Measurements from ENCODE around the gene TPI1. TPM values are rescaled to one million over a fixed set of nuclear protein-coding genes. Genes with fewer than 3 reads are reported as not detected.

Gene TPI1
- total and polyA plus RNA-seq, 4 donors = 190 to 547 (median 396) TPM

GRCh38 chr12:6851921-6852650 is 15.2 kb upstream of the TPI1 start, which contains the start of gene USP5:
TSS of gene USP5 (plus strand) at chr12:6852150. CDS start at chr12:6852180, 30 bp downstream.
- no peaks in the 10 kb centered on the region for H3K27me3 ChIP-seq (ENCODE audit: control insufficient read depth in 4 of 4, insufficient read depth in 4 of 4, low read length in 3 of 4)
- no peak for TF ChIP-seq HNF4G (IDR thresholded peaks at IDR 0.05)
- peak; percentile 24 for TF ChIP-seq TAF1 (conservative IDR thresholded peaks at IDR 0.05)
- TF ChIP-seq GABPA (IDR thresholded peaks at IDR 0.05 in 1 of 2, conservative IDR thresholded peaks at IDR 0.05 in 1 of 2) = peak; percentile 77 to 93
- TF ChIP-seq MAX (IDR thresholded peaks at IDR 0.05) = peak; percentile 68
- TF ChIP-seq FOXA1 (IDR thresholded peaks at IDR 0.05) = peak; percentile 55
- no peak for TF ChIP-seq ATF3 (IDR thresholded peaks at IDR 0.05)
- no peak for TF ChIP-seq JUND (IDR thresholded peaks at IDR 0.05)
- no peak for TF ChIP-seq EGR1 (IDR thresholded peaks at IDR 0.05; ENCODE audit: low read depth in 2 of 2)
- no peak for TF ChIP-seq FOXA2 (IDR thresholded peaks at IDR 0.05)
- TF ChIP-seq RXRA (IDR thresholded peaks at IDR 0.05) = peak in 1 of 2 donors; percentile 62
- TF ChIP-seq HNF4A (conservative IDR thresholded peaks at IDR 0.05) = peak; percentile 18 to 55
- TF ChIP-seq ZBTB33 (IDR thresholded peaks at IDR 0.05) = peak; percentile 81
- TF ChIP-seq REST (IDR thresholded peaks at IDR 0.05) = peak; percentile 79
- TF ChIP-seq SP1 (IDR thresholded peaks at IDR 0.05) = peak; percentile 65
- TF ChIP-seq YY1 (IDR thresholded peaks at IDR 0.05) = peak; percentile 98
- TF ChIP-seq RAD21 (IDR thresholded peaks at IDR 0.05) = no peak
- TF ChIP-seq CTCF (IDR thresholded peaks at IDR 0.05; ENCODE audit: low read depth, low read length, missing input control) = no peak
- peak; percentile 43 for TF ChIP-seq NR2F2 (IDR thresholded peaks at IDR 0.05)
- peaks cover 1 to 16% (median 10%) of the 10 kb centered on the region in 4 donors for H3K36me3 ChIP-seq (ENCODE audit: control insufficient read depth in 4 of 4, insufficient read depth in 3 of 4, low read depth in 1 of 4, low read length in 3 of 4)
- peak within 1 kb of the TSS; percentile 77 to 87 for H3K9ac ChIP-seq (ENCODE audit: low read depth in 1 of 2, low read length in 2 of 2)
- no peaks in the 10 kb centered on the region for H3K9me3 ChIP-seq (ENCODE audit: control insufficient read depth in 4 of 4, low read length in 3 of 4)
- under 1% methylated on average over 65 of the region's 65 CpGs for WGBS
- H3K4me3 ChIP-seq (ENCODE audit: low read depth in 1 of 3, low read length in 3 of 3) = peak within 1 kb of the TSS; percentile 79 to 99 (median 79)
- H3K4me1 ChIP-seq (ENCODE audit: control insufficient read depth in 4 of 4, insufficient read depth in 4 of 4, low read length in 3 of 4) = peaks cover 7 to 23% (median 13%) of the 10 kb centered on the region in 4 donors
- peak; percentile 96 for DNase-seq (ENCODE audit: low spot score)
- H3K27ac ChIP-seq (ENCODE audit: low read depth in 1 of 2, low read length in 2 of 2) = peak within 1 kb of the TSS; percentile 90 to 98

All from liver (tissue), 9 donors.